Endothelial cell of umbilical vein (primary cell): ENCODE data around the gene CLBA1.
A peak's percentile ranks its signal among the peaks of the same experiment; 100 is the strongest.

Experiments used
- CTCF ChIP-seq, 2 donors: IDR thresholded peaks; 1 replicate in 1 of 2; 2 replicates in 1 of 2; pipeline ENCODE4 v1.5.1; 2011; ENCODE audit warnings: low read length in 2 of 2, mild to moderate bottlenecking in 2 of 2, moderate library complexity in 2 of 2, control low read depth in 1 of 2, inconsistent platforms in 1 of 2, low read depth in 1 of 2; ENCODE audit not compliant: insufficient read depth in 1 of 2; ENCODE audit errors: extremely low read depth in 1 of 2
- EZH2 ChIP-seq: IDR thresholded peaks from 2 replicates; pipeline ENCODE4 v1.6.1; 2012; ENCODE audit warnings: borderline replicate concordance, low read depth, mild to moderate bottlenecking, moderate library complexity, low read length, inconsistent platforms; ENCODE audit not compliant: severe bottlenecking
- FOS ChIP-seq: IDR thresholded peaks from 2 replicates; pipeline ENCODE4 v1.6.1; 2011; ENCODE audit warnings: mild to moderate bottlenecking, low read length, moderate library complexity, borderline replicate concordance; ENCODE audit not compliant: insufficient read depth
- MAX ChIP-seq: IDR thresholded peaks from 2 replicates; pipeline ENCODE4 v1.6.1; 2011; ENCODE audit not compliant: insufficient read depth, insufficient read length
- POLR2A ChIP-seq: IDR thresholded peaks from 2 replicates; pipeline ENCODE4 v1.6.1; 2012; ENCODE audit warnings: low read depth, mild to moderate bottlenecking, control low read depth, low read length
- POLR2AphosphoS5 ChIP-seq: IDR thresholded peaks from 2 replicates; pipeline ENCODE4 v1.6.1; 2012; ENCODE audit warnings: low read depth, mild to moderate bottlenecking, control low read depth, low read length, moderate library complexity; ENCODE audit not compliant: insufficient read depth

GRCh38 chr14:104985675-104986486, at the start of gene CLBA1:
- TF ChIP-seq MAX (peak; percentile 4), EZH2 (no peak), CTCF (IDR thresholded peaks at IDR 0.05; ENCODE audit: extremely low read depth in 1 of 2, insufficient read depth in 1 of 2, low read depth in 1 of 2, low read length in 2 of 2) (no peak), POLR2A (no peak), FOS (no peak), POLR2AphosphoS5 (peak; percentile 70)
